Central memory CD8-positive, alpha-beta T cell (primary cell): ENCODE measurements around the gene SLC25A13.

Source experiments
- ATAC-seq: fragments of 150-1000 bp; cut with Tn5 transposase; replicated peaks from 2 replicates; pipeline ENCODE4 v1.10.0; 2022; ENCODE audit warnings: mild to moderate bottlenecking, moderate FRiP score, moderate number of reproducible peaks; ENCODE audit not compliant: poor library complexity, severe bottlenecking; ENCODE audit errors: extremely low read depth
- DNase-seq, 2 donors: peaks; one replicate each; pipeline ENCODE4 v3.0.0; 2021; ENCODE audit warnings: low spot score in 2 of 2
- H3K27ac Mint-ChIP-seq: one replicate; pipeline ENCODE4 v1.8.0; 2022; ENCODE audit warnings: low read depth, mild to moderate bottlenecking, moderate library complexity, mixed read lengths
- H3K27me3 Mint-ChIP-seq: one replicate; pipeline ENCODE4 v1.8.0; 2022; ENCODE audit warnings: mixed read lengths
- H3K36me3 Mint-ChIP-seq: one replicate; pipeline ENCODE4 v1.8.0; 2022; ENCODE audit warnings: mild to moderate bottlenecking, moderate library complexity, mixed read lengths; ENCODE audit not compliant: insufficient read depth
- H3K4me1 Mint-ChIP-seq: one replicate; pipeline ENCODE4 v1.8.0; 2022; ENCODE audit warnings: mixed read lengths
- H3K4me3 Mint-ChIP-seq: one replicate; pipeline ENCODE4 v1.8.0; 2022; ENCODE audit warnings: mild to moderate bottlenecking, moderate library complexity, mixed read lengths
- H3K9me3 Mint-ChIP-seq: one replicate; pipeline ENCODE4 v1.8.0; 2022; ENCODE audit warnings: mixed read lengths

Gene SLC25A13

DNA sequence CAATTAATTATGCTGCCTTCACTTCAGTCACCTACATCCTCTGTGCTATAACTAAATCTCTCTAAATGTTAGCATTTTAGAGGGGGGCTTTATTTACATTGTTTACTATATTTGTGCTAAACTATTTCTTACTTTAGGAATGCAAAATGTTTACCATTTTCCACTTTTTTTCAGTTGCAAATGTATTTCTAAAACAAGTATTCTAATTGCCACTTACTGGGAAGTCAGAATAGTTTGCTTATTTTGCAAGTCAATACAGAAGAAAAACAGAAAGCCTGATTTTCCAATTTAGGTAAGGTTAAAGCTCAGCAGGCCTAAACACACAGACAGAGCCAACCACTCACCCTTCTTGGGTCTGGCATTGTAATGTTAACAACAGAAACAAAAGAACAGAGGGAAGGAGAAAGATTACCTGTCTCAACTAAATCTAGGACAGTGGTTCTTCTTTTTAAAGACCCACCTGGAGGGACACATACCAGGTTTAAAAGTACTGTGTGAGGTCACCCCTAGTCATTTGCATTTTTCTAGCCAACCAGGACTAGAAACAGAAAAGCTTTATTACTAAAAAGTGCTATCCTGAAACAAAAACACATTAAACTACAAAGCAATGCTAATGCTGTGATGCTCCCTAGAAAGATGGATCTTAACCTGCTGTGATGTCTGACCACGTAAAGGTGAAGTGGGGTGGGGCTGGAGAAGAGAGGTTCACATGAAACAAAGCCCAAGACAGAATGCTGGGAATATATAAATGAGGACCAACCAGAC, 178.2 kb downstream of the SLC25A13 start:
- no peak overlapping the region for H3K4me3 Mint-ChIP-seq
- no peak overlapping the region for H3K27ac Mint-ChIP-seq
- no peaks in the 10 kb centered on the region for H3K9me3 Mint-ChIP-seq
- no peaks in the 10 kb centered on the region for H3K27me3 Mint-ChIP-seq
- no peak for ATAC-seq
- no peak for DNase-seq
- peaks cover 7% of the 10 kb centered on the region for H3K36me3 Mint-ChIP-seq
- no peaks in the 10 kb centered on the region for H3K4me1 Mint-ChIP-seq

GRCh38 chr7:96136600-96137239, 185.2 kb downstream of the SLC25A13 start:
- peaks cover 2% of the 10 kb centered on the region for H3K36me3 Mint-ChIP-seq
- no peak overlapping the region for H3K27ac Mint-ChIP-seq
- no peak overlapping the region for H3K4me3 Mint-ChIP-seq
- DNase-seq (no peak), ATAC-seq (no peak)
- no peaks in the 10 kb centered on the region for H3K27me3 Mint-ChIP-seq
- no peaks in the 10 kb centered on the region for H3K9me3 Mint-ChIP-seq
- no peaks in the 10 kb centered on the region for H3K4me1 Mint-ChIP-seq

GRCh38 chr7:96135241-96135640, 186.7 kb downstream of the SLC25A13 start:
- Mint-ChIP-seq H3K4me1 (no peaks in the 10 kb centered on the region), H3K9me3 (no peaks in the 10 kb centered on the region), H3K4me3 (no peak overlapping the region), H3K27me3 (no peaks in the 10 kb centered on the region), H3K36me3 (no peaks in the 10 kb centered on the region), H3K27ac (no peak overlapping the region)
- no peak for ATAC-seq
- DNase-seq: no peak

DNA sequence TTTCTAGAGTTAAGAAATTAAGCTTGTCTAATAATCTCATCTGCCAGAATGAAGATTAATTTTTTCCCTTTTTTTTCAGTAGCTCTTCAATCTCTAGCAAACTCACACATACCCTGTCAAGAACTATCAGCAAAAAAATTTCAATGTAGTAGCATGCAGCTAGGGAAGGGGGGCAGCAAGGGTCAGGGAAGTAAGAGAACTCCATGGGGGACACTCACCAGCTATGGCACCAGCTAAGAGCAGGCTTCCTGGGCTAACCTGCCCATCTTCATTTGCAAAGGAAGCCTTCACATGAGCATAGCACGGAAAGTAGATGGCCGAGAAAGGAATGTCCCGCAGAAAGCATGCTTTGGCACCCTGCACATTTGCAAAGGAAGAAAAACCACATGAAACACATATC, 190.4 kb downstream of the SLC25A13 start:
- Mint-ChIP-seq H3K4me3 (no peak overlapping the region), H3K4me1 (no peaks in the 10 kb centered on the region), H3K9me3 (no peaks in the 10 kb centered on the region), H3K36me3 (no peaks in the 10 kb centered on the region), H3K27me3 (no peaks in the 10 kb centered on the region), H3K27ac (no peak overlapping the region)
- no peak for DNase-seq
- no peak for ATAC-seq

- no peak overlapping the region for H3K27ac Mint-ChIP-seq
- H3K27me3 Mint-ChIP-seq: no peaks in the 10 kb centered on the region
- H3K4me1 Mint-ChIP-seq: no peaks in the 10 kb centered on the region
- no peaks in the 10 kb centered on the region for H3K9me3 Mint-ChIP-seq
- H3K36me3 Mint-ChIP-seq: peaks cover 2% of the 10 kb centered on the region
- DNase-seq (no peak), ATAC-seq (no peak)
- H3K4me3 Mint-ChIP-seq: no peak overlapping the region
Observed at GRCh38 chr7:96127746-96128145, 194.2 kb downstream of the SLC25A13 start.

DNA sequence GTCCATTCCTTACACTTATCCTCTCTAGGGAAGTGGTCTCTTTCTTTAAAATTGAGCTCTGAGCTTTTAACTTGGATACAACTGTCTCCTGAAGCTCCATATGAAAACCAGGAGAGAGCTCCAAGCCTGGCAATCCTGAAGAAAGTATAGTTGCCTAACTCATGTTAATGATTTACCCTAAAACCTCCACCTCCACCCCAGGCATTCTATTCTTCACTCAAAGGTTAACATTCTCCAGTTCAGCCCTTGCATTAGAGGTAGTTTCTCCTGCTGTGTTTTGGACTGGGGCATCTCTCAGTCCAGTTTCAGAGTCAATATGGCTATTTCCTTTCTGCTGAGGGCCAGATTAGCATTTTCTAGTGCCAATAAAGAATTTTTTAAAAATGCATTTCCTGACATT, 195.5 kb downstream of the SLC25A13 start:
- Mint-ChIP-seq H3K27ac (no peak overlapping the region), H3K9me3 (no peaks in the 10 kb centered on the region), H3K4me1 (no peaks in the 10 kb centered on the region), H3K4me3 (no peak overlapping the region), H3K36me3 (peaks cover 2% of the 10 kb centered on the region), H3K27me3 (no peaks in the 10 kb centered on the region)
- no peak for DNase-seq
- no peak for ATAC-seq

- no peaks in the 10 kb centered on the region for H3K9me3 Mint-ChIP-seq
- H3K4me1 Mint-ChIP-seq: no peaks in the 10 kb centered on the region
- ATAC-seq: no peak
- peaks cover 7% of the 10 kb centered on the region for H3K36me3 Mint-ChIP-seq
- no peak overlapping the region for H3K4me3 Mint-ChIP-seq
- no peaks in the 10 kb centered on the region for H3K27me3 Mint-ChIP-seq
- H3K27ac Mint-ChIP-seq: no peak overlapping the region
- no peak for DNase-seq
Observed at GRCh38 chr7:96122746-96123145, 199.2 kb downstream of the SLC25A13 start.

GRCh38 chr7:96121752-96122151, 200.1 kb downstream of the SLC25A13 start:
- Mint-ChIP-seq H3K27me3 (no peaks in the 10 kb centered on the region), H3K27ac (no peak overlapping the region), H3K4me3 (no peak overlapping the region), H3K4me1 (no peaks in the 10 kb centered on the region), H3K9me3 (no peaks in the 10 kb centered on the region), H3K36me3 (peaks cover 7% of the 10 kb centered on the region)
- no peak for ATAC-seq
- DNase-seq: no peak

- ATAC-seq (no peak), DNase-seq (no peak)
- no peaks in the 10 kb centered on the region for H3K9me3 Mint-ChIP-seq
- H3K4me3 Mint-ChIP-seq: no peak overlapping the region
- H3K4me1 Mint-ChIP-seq: no peaks in the 10 kb centered on the region
- peaks cover 2% of the 10 kb centered on the region for H3K27me3 Mint-ChIP-seq
- no peak overlapping the region for H3K27ac Mint-ChIP-seq
- peaks cover 7% of the 10 kb centered on the region for H3K36me3 Mint-ChIP-seq
Observed at GRCh38 chr7:96120445-96121225, 201.3 kb downstream of the SLC25A13 start.

- no peak for DNase-seq
- peaks cover 10% of the 10 kb centered on the region for H3K27me3 Mint-ChIP-seq
- ATAC-seq: no peak
- no peaks in the 10 kb centered on the region for H3K9me3 Mint-ChIP-seq
- no peak overlapping the region for H3K4me3 Mint-ChIP-seq
- H3K36me3 Mint-ChIP-seq: peaks cover 7% of the 10 kb centered on the region
- no peaks in the 10 kb centered on the region for H3K4me1 Mint-ChIP-seq
- no peak overlapping the region for H3K27ac Mint-ChIP-seq
Observed at GRCh38 chr7:96118449-96119001, 203.4 kb downstream of the SLC25A13 start.

- H3K9me3 Mint-ChIP-seq: no peaks in the 10 kb centered on the region
- H3K27ac Mint-ChIP-seq: no peak overlapping the region
- H3K36me3 Mint-ChIP-seq: peaks cover 2% of the 10 kb centered on the region
- H3K4me3 Mint-ChIP-seq: no peak overlapping the region
- ATAC-seq (no peak), DNase-seq (no peak)
- no peaks in the 10 kb centered on the region for H3K4me1 Mint-ChIP-seq
- peaks cover 28% of the 10 kb centered on the region for H3K27me3 Mint-ChIP-seq
Observed at GRCh38 chr7:96116173-96116572, 205.7 kb downstream of the SLC25A13 start.

DNA sequence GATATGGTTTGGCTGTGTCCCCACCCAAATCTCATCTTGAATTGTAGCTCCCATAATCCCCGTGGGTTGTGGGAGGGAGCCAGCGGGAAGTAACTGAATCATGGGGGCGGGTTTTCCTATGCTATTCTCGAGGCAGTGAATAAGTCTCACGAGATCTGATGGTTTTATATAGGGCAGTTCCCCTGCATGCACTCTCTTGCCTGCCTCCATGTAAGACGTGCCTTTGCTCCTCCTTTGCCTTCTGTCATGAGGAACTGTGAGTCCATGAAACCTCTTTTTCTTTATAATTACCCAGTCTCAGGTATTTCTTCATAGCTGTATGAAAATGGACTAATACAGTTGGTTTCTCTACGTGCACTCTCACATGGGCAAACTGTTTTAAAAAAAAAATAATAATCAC, 207.7 kb downstream of the SLC25A13 start:
- peaks cover 47% of the 10 kb centered on the region for H3K27me3 Mint-ChIP-seq
- no peaks in the 10 kb centered on the region for H3K9me3 Mint-ChIP-seq
- no peak overlapping the region for H3K4me3 Mint-ChIP-seq
- no peak for DNase-seq
- H3K4me1 Mint-ChIP-seq: no peaks in the 10 kb centered on the region
- no peak overlapping the region for H3K27ac Mint-ChIP-seq
- peaks cover 2% of the 10 kb centered on the region for H3K36me3 Mint-ChIP-seq
- ATAC-seq: no peak
